B cell (primary cell): Measurements from ENCODE around the gene EPB41L1.
"Not testable (repeated sequence)": the region's sequence is repeated elsewhere in the genome, so short reads cannot be mapped to it uniquely, and the experiment has no call there.

Source experiments
- EZH2 ChIP-seq: IDR thresholded peaks from 2 replicates; pipeline ENCODE4 v1.6.1; 2012; ENCODE audit warnings: borderline replicate concordance, low read depth, mild to moderate bottlenecking, moderate library complexity, low read length; ENCODE audit not compliant: insufficient read depth, poor library complexity, severe bottlenecking
- TF ChIP-seq, protein P1 (sequence below): fragments of 200-600 bp; IDR thresholded peaks from one replicate; pipeline ENCODE4 v1.8.0; 2022; ENCODE audit warnings: antibody characterized with exemption, mild to moderate bottlenecking

DNA sequence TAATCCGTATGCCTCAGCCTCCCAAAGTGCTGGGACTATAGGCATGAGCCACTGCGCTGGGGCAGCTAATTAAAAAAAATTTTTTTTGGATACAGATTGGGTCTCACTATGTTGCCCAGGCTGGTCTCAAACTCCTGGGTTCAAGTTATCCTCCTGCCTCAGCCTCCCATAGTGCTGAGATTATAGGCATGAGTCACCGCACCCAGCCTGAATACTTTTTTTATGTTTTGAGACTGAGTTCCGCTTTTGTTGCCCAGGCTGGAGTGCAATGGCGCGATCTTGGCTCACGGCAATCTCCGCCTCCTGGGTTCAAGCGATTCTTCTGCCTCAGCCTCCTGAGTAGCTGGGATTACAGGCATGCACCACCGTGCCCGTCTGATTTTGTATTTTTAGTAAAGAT, 17.2 kb upstream of the EPB41L1 start:
- TF ChIP-seq, protein P1, sequence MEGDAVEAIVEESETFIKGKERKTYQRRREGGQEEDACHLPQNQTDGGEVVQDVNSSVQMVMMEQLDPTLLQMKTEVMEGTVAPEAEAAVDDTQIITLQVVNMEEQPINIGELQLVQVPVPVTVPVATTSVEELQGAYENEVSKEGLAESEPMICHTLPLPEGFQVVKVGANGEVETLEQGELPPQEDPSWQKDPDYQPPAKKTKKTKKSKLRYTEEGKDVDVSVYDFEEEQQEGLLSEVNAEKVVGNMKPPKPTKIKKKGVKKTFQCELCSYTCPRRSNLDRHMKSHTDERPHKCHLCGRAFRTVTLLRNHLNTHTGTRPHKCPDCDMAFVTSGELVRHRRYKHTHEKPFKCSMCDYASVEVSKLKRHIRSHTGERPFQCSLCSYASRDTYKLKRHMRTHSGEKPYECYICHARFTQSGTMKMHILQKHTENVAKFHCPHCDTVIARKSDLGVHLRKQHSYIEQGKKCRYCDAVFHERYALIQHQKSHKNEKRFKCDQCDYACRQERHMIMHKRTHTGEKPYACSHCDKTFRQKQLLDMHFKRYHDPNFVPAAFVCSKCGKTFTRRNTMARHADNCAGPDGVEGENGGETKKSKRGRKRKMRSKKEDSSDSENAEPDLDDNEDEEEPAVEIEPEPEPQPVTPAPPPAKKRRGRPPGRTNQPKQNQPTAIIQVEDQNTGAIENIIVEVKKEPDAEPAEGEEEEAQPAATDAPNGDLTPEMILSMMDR: not testable (repeated sequence)
- TF ChIP-seq EZH2: not testable (repeated sequence)
